Measurements from ENCODE around the gene TMED10.
A peak's percentile ranks its signal among the peaks of the same experiment; 100 is the strongest.

Gene TMED10

DNA sequence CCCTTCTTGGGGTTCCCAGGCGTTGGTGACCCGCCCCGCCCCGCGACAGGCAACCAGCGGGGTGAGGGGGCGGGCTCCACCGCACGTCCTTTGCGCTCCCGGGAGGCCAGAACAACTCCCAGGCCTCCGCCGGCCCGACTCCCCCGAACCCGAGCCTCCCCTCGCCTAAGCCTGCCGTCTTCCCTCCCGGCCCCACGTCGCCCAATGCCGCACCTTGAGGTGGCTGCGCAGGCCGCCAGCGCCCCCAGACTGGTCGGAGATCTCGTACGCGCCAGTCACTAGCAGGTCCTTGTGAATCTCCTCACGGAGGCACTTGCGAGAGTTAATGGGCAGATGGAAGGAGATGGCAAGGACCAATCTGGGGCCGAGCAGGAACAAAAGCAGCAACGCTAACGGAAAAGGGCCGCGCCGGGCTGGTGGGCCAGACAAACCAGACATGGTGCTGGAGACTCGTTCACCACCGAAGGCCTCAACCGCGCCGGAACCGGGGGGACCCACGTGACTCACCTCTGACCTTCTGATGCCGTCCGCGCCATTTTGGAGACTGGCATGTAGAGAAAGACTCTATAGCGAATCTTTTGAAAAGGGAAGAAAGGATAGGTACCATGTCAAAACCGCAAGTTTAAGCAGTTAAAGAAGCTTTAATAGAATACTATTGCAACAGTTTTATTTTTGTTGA, at the start of gene TMED10:
Gene TMED10, minus strand, starts transcription at position 471 of the 679 bp plus-strand sequence. Its CDS starts 33 bp downstream, at position 438.
- peak; percentile 89 to 92 for DNase-seq

DNA sequence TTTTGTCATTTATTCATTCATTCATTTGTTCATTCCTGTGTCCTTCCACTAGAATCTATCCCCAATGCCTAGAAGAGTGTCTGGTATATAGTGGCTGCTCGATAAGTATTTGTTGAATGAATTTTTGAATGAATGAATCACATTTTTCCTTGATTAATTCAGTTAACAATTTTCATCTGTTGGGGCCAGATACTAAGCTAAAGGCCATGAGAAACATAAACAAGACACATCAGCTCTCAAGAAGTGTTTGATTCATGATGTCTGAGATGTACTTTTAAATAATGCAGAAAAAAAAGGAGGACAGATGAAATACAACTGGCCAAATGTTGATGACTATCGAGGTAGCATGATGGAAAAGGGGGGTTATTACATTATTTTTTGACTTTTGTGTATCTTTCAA, 48.1 kb upstream of the TMED10 start:
- DNase-seq = no peak

DNA sequence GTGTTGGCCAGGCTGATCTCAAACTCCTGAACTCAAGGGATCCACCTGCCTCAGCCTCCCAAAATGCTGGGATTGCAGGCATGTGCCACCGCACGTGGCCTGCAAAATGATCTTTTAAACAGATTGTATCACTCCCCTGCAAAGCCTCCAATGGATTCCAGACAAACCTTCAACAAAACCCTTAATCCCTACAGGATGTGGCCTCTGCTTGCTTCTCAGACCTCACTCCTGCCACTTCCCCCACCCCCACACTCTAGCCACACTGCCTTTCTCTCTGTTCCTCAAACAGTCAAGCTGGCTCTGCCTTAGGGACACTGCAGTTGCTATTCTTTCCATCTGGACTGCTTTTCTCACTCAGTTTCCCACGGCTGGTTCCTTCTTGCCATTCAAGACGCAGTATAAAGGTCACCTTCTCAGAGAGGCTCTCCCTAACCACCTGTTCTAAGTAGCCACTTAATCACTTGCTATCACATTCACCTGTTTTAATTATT, 47.3 kb upstream of the TMED10 start:
- no peak for DNase-seq

DNA sequence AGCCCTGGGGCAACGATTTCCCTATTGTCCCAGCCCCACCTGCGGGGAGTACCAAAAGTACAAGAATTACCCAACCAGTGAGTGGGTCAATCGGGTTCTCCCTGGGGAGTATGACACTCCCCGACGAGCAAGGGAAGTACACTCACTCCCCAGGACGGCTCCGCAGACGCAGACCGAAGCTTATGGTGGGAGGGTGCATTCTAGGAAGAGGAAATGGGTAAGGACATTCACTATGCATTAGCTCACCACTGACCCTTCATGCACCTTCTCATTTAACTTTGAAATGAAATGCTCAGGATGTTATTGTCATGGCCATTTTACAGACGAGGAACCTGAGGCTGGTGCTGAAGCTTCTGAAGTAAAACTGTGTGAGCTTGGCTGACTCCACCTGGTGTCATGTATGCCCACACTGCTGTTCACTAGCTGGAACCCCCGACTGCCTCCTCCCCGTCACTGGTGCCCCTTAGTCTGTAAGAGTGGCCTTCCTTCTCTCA, 45.8 kb upstream of the TMED10 start:
- no peak for DNase-seq

DNA sequence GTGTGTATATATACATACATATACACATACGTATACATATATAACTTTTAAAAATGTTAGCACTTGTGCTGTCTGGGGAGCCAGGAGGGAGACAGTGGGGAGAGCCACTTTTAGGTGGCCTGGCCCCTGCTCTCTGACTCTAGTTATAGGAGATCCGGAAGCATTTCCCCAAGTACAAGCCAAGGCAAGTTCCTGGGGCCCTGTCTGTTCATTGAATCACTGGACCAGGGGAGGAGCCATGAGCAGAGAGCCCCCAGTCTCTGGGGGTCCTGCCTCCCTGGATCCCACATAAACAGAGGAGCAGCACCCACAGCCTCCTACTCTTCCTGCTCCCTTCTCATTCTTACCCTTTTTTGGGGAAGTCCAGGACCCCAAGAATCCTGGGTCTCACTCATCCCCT, 45.4 kb upstream of the TMED10 start:
- DNase-seq = no peak

DNA sequence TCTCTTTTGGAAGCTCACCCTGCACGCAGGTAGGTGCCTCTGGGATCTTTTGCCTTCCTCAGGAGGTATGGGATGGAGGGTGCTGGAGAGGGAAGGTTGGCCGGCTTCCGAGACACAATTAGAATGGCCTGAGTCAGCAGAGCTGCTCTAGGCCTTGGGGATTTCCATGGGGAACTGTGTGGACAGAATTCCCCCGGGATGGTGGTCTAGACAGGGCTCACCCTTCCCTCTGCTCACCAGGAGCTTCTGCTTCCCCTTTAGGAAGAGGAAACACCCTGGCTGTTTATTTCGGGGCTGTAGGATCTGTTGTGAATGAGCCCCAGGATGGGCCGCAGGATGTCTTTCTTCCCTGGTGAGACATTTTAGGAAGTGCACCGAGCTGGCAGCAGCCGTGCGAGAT, 43.7 kb upstream of the TMED10 start:
- DNase-seq = no peak

DNA sequence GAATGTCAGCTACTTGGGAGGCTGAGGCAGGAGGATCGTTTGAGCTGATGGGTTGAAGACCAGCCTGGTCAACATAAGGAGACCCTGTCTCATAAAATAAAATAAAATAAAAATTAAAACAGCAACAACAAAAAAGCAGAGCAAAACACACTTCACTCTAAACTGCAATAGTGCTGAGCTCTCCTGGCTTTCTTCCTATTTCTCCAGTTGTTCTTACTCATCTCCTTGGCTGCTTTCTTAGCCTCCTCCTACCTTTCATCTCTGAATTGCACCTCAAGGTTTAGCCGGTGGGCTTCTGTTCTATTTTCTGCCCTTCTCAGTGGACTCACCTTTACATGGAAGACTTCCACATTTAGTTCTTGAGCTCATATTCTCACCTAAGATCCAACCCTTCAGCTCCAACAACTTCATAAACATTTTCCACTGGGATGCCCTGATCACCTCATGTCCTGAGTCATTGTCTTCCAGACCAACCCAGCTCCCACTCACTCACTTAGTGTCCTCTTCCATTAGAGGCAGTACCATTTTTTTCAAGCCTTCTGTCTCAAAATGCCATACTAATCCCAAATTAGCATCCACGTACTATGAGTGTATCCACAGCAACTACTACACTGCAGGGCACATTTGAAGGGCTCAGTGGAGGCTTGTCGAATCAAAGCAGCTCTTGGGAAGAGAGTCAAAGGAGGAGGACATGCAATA, 41.2 kb upstream of the TMED10 start:
- no peak for DNase-seq

DNA sequence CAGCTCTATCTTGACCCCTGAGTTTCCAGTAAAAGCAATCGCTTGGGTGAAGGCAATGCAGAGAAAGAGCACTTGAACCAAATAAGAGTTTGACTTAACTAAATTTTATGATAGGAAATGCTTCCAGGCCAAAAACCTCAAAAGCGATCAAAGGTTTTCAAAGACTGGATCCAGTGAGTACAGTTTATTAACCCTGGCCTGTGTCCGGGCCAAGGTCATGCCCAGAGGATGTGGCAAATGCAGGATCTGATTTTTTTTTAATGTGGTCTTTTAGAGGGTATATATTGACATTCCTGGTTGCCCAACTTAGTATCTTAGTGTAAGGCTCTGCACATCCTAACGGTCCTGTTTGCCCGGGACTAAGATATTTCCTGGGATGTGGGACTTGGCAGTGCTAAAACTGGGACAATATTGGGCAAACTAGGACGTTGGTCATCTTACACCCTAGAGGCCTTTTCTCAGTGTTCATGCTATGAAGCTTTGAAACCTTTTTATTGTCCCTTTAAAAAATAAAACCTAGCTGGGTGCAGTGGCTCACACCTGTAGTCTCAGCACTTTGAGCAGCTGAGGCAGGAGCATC, 40.1 kb upstream of the TMED10 start:
- no peak for DNase-seq

DNA sequence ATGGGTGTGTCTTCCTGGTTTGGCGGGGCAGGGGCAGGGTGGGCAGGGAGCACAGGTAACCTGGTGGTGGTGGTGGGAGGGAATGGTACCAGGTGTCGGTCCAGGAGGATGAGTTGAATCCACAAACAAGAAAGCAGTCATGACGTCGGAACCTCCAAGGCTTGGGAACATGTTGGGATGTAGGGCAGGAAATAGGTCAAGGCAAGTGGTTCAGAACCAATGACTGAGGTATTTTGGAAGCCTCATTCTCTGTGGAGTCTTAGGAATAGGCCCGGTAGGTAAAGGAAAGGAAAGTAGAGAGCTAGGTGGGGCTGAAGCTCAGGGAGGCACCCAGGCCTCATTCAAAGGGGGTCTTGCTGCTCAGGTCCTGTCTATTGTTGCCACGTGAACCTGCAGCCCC, 39.1 kb upstream of the TMED10 start:
- no peak for DNase-seq

DNA sequence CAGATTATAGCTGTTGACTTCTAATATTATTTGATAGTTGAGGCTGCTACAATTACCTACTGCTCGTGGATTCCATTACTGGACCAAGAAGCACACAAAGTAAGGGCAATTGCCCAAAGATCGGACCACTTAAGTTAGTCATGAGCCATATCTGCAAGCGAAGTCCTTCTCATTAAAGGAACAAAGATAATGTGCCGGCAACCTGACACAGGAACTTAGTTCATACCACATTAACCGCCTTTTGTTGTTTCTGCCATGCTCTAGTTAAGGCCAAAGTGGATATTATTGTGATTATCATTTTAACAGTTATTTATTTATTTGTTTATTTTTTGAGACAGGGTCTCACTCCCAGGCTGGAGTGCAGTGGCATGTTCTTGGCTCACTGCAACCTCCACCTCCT, 38.1 kb upstream of the TMED10 start:
- DNase-seq = no peak

DNA sequence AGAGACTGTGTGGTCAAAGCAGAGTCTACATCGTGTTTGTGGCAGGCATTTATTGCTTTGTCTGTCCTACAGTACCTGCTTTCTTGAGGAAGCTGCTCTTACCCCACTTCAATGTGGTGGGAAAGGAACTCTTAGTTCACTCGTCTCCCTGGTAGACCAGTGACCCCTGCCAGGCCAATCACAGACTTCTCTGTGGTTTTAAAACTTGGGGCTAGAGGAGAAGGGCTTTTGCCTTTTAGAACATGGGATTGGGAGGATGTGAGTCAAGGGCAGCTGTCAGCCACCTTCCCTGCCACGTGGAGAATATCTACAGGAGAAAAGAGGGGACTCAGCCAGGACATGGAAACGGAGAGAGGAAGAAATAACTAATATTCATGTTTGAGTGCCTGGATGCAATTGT, 36.8 kb upstream of the TMED10 start:
- DNase-seq = no peak

DNA sequence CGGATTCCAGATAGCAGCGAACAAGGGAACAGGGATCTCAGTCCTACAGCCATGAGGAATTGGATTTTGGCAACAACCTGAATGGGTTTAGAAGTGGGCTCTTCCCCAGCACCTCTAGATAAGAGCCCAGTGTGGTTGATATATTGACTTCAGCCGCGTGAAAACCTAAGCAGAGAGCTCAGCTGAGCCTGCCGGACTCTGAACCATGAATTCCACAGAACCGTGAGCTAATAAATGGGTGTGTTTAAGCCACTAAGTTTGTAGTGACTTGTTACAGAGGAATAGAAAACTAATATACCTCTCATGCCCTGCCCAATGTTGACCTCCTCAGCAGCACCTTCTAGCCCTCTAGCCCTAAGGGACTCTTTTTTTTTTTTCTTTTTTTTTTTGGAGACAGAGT, 32.4 kb upstream of the TMED10 start:
- DNase-seq = no peak

DNA sequence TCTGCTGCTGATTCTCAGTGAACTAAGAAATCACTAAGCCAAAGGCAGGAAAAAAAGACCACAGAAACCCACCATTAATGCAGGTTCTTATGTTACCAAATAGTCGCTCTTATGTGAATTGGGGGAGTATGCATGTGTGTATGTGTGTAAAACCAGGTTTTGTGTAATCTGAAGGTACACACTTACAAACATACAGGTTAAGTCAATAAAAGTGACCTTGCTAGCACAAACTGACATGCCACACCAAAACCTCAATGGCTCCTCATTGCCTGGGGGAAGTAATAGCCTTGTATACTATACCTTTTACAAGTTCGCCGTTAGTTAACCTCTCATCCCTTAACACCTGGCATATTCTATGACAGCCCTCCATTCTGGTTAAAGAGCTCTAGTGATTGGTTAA, 29.8 kb upstream of the TMED10 start:
- no peak for DNase-seq

DNA sequence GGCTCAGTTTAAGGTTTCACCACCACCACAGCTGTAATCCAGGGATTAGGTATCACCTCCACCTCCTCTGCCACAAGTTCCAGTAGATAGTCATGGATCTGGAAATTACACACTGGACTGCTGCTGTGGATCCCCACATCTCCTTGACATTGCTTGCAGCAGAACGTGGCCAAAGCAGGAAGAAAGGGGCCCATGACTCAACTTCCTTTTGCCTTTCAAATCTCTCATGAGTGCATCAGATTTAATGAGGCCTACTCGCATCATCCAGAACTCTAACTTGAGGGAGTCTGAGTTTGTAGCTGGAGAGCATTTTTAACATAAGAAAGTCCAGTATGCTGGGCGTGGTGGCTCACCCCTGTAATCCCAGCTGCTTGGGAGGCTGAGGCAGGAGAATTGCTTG, 29.2 kb upstream of the TMED10 start:
- DNase-seq = peak in 1 of 2 donors; percentile 3

DNA sequence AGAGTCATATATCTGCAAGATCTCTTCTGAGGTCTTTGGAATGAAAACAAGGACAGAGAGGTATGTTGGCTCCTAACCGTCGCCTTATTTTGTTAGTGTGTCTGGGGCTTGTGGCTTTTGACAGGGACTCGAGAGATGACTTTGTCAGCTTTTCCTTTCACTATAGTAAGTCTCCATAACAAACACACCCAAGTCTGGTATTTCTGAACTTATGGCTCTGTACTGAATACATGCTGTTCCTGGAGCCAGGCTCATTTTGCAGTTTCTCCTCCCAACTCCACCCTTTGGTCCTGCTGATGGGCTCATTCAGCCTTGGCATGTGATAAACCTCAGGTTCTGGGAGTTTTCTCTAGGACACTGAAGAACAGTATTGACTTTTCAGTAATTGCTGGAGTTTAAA, 27.7 kb upstream of the TMED10 start:
- no peak for DNase-seq

DNA sequence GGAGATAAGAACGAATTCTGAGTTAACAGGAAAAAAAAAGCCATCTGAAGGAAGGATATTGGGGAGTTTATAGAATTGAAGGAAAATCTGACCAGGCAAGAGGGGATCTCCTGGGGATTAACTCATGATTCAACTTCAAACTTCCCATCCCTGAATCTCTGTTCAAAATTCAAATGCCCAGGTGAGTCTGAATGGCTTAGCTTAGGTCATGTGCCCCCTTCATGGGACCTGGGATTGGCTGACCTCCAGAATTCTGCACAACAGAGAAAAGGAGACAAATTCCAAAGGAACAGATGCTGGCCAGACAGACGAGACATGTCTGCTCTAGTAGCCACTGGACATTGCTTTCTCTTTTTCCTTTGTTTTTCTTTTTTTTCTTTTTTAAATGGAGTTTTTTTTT, 26.2 kb upstream of the TMED10 start:
- DNase-seq = no peak

DNA sequence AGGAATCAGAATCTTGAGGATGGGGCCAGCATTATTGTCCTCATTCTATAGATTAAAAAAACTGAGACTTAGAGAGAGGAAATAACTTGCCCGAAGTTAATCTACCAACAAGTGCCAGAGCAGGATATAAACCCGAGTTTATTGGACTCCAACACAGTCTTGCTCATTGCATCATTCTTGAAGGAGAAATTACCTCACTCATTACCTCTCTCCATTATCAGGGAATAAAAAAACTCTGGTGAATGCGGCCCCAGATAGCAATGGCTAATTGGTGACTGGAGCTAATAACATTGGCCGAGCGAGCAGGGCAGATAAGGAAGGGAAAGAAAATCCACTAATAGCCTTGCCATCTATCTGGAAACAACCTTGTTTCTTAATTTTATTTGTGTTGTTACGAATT, 24.7 kb upstream of the TMED10 start:
- DNase-seq = no peak

DNA sequence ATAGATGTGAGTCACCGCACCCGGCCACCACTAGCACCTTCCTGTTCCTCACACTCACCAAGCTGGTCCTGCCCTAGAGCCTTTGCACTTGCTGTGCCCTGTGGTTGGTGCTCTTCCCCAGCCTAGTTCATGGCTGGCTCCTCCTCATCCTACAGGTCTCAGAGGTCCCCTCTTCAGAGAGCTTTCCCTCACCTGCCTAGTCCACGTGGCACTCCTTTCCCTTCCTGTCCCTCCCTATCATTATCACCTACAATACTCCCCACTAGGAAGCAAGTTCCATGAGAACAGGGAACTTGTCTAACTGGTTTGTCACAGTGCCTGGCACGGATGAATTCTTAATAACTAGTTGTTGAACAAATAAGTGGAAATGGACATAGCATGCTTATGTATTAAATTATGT, 24.0 kb upstream of the TMED10 start:
- DNase-seq = no peak

DNA sequence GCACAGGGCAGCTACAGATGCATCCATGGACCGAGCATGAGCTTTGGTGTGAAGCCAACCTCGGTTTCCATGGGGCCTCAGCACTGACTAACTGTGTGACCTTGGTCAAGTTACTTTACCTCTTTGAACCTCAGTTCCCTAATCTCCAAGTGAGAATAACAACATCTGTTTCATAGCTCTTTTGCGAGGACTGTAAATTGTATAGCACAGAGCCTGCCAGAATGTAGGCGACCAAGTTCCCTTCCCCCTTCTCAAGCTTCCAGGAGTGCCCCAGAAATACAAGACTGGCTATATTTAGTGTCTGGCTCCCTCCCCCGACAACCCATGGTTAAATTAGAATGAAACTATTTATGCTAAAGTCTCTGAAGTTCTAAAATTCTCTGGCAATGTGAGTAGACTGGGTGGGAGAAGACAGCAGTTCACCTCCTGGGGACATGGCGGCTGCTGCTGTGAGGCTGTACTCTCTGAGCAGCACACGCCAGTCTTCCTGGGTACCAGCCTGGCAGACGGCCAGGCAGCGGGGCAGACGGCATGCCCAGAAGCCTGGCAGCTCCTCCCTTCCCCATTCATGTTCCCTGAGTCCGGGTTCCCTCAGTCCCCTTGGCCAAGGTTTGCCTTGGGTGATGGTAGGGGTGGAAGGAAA, 22.0 kb upstream of the TMED10 start:
- no peak for DNase-seq

DNA sequence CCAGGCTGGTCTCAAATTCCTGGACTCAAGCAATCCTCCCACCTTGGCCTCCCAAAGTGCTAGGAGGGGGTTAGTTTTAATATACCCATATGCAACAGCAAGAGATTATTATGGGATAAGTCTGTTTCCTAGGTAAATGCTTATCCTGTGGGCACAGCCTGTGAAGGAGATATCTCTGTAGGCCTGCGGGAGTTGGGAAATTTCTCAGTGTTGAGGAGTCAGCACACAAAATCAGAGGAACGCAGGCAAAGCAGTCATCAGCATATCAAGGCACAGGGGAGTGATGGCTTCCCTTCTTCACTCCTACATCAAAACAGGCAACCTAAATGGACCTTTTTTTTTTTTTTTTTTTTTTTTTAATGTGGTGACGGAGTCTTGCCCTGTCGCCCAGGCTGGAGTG, 20.9 kb upstream of the TMED10 start:
- DNase-seq = no peak

DNA sequence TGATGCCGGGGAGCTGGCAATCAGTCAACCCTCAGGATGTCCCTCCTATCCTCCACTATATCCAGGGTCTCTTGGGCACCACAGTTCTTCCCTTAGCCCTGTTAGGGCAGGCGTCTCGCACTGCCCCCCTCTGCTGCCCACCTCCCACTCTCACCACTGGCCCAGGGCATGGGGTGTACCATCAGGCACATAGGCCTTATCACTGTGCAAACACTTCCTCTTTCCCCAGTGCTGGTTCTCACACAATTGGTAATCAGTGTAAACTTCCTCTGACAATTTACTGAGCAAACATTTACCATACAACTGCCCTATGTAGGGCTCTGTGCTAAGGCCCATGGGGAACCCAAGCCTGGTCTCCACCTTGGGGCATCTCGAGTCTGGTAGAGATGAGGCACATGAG, 20.1 kb upstream of the TMED10 start:
- DNase-seq = no peak

DNA sequence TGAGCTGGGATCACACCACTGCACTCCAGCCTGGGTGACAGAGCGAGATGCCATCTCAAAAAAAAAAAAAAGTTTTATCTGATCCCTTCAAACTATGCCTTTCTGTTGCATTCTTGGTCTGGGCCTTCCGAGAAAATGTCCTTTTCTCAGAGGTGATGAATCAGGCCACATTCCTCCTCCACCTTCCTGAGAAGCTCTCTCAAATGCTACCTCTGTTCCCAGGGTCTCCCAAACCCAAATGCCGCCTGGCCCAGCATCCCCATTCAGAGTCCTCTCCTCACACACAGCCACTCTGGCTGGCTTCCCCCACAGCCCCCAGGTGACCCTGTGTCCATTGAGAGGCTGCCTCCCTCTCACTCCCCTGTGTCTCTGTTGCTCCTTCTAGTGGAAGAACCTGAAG, 19.7 kb upstream of the TMED10 start:
- DNase-seq = no peak

DNA sequence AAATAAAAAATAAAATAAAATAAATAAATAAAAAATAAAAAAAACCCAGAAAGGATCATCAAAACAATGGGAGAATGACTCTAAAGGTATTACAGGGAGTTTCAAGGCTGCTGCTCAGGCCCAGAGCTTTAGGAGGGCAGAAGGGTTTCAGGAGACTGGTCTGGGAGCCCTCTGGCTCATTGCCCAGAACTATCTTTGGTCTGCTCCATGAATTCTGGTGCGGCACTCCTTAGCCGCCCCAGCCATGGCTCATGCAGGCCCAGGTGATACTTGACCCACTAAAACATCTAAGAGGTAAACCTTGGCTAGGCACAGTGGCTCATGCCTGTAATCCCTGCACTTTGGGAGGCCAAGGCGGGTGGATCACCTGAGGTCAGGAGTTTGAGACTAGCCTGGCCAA, 14.7 kb upstream of the TMED10 start:
- DNase-seq = no peak

DNA sequence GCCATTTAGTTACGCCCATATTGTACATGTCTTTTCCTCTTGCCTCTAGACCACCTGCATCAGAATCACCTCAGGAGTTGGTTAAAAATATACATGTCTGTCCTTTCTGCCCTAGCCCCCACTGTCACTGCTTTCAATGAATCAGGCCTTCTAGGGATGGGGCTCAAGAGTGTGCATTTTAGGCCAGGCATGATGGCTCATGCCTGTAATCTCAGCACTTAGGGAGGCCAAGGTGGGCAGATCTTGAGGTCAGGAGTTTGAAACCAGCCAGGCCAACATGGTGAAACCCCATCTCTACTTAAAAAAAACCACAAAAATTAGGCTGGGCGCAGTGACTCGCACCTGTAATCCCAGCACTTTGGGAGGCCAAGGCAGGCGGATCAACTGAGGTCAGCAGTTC, 13.6 kb upstream of the TMED10 start:
- no peak for DNase-seq
